Activated CD4-positive, alpha-beta memory T cell treated with anti-CD3 and anti-CD28 coated beads, Interleukin-2, amount 10 ng/mL, durations not matched to agents 7 days and 5 days (primary cell): ENCODE data around the gene PNLIPRP1. TPM values are rescaled to one million over a fixed set of nuclear protein-coding genes. Genes with fewer than 3 reads are reported as not detected.

Experiments
- CTCF ChIA-PET: fragments of 350-600 bp; sonication (Branson Sonifier 250); formaldehyde crosslinking; loops from one replicate; lab custom pipeline; 2021; ENCODE audit warnings: antibody characterized with exemption, inconsistent platforms; lab: Charles Lee
- POLR2A ChIA-PET: fragments of 350-600 bp; sonication (Branson Sonifier 250); formaldehyde crosslinking; loops from one replicate; lab custom pipeline; 2021; ENCODE audit warnings: antibody characterized with exemption; lab: Charles Lee
- DNase-seq: peaks from one replicate; pipeline ENCODE4 v3.0.0-alpha.2; 2020
- H3K27ac Mint-ChIP-seq: one replicate; pipeline ENCODE4 v1.8.0; 2021; ENCODE audit warnings: mild to moderate bottlenecking, mixed read lengths
- H3K27me3 Mint-ChIP-seq: one replicate; pipeline ENCODE4 v1.8.0; 2021; ENCODE audit warnings: mixed read lengths
- H3K36me3 Mint-ChIP-seq: one replicate; pipeline ENCODE4 v1.8.0; 2021; ENCODE audit warnings: low read depth, mixed read lengths
- H3K4me1 Mint-ChIP-seq: one replicate; pipeline ENCODE4 v1.8.0; 2021; ENCODE audit warnings: mixed read lengths
- H3K4me3 Mint-ChIP-seq: one replicate; pipeline ENCODE4 v1.8.0; 2021; ENCODE audit warnings: mild to moderate bottlenecking, mixed read lengths
- H3K9me3 Mint-ChIP-seq: one replicate; pipeline ENCODE4 v1.8.0; 2021; ENCODE audit warnings: mixed read lengths
- total RNA-seq, 2 experiments: library from RNA; stranded (reverse); gene quantifications; one replicate each; pipeline ENCODE4 v1.2.3, GENCODE V29; 2021

The PNLIPRP1 gene
- total RNA-seq, 2 experiments from 2014 or later: not detected

- no peak overlapping the region for H3K4me3 Mint-ChIP-seq
- H3K4me1 Mint-ChIP-seq: no peaks in the 10 kb centered on the region
- DNase-seq: no peak
- H3K9me3 Mint-ChIP-seq: no peaks in the 10 kb centered on the region
- no peaks in the 10 kb centered on the region for H3K36me3 Mint-ChIP-seq
- no peak overlapping the region for H3K27ac Mint-ChIP-seq
- POLR2A ChIA-PET: no interaction called here
- no peaks in the 10 kb centered on the region for H3K27me3 Mint-ChIP-seq
- CTCF ChIA-PET: no interaction called here
Measured at GRCh38 chr10:116587878-116588591, 2.7 kb upstream of the PNLIPRP1 start.

DNA sequence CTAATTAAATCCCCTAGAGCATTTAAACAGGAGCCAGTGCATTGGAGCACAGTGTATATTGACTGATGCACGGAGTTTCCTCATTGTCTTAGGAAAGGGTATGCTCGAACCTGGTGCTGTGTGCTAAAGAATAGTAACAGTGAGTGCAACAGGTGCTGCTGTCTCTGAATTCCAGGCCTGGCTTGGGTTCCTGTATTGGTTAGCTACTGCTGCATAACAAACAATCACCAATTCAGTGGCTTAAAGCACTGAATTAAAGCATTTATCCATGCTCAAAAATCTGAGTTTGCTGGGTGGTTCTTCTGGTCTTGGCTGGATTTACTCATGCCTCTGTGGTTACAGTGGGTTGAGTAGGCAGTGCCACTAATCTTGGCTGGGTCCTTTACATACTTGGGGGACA lies 1.8 kb upstream of the PNLIPRP1 start:
- H3K27ac Mint-ChIP-seq: no peak overlapping the region
- no peaks in the 10 kb centered on the region for H3K36me3 Mint-ChIP-seq
- no peaks in the 10 kb centered on the region for H3K27me3 Mint-ChIP-seq
- ChIA-PET CTCF (no interaction called here), POLR2A (no interaction called here)
- H3K9me3 Mint-ChIP-seq: no peaks in the 10 kb centered on the region
- no peak for DNase-seq
- H3K4me3 Mint-ChIP-seq: no peak overlapping the region
- H3K4me1 Mint-ChIP-seq: no peaks in the 10 kb centered on the region

- Mint-ChIP-seq H3K36me3 (no peaks in the 10 kb centered on the region), H3K4me1 (no peaks in the 10 kb centered on the region), H3K27ac (no peak overlapping the region), H3K27me3 (no peaks in the 10 kb centered on the region), H3K4me3 (no peak overlapping the region), H3K9me3 (no peaks in the 10 kb centered on the region)
- ChIA-PET POLR2A (no interaction called here), CTCF (no interaction called here)
- DNase-seq: no peak
Measured at GRCh38 chr10:116589926-116590325, 833 bp upstream of the PNLIPRP1 start.

GRCh38 chr10:116593139-116593740 lies 2.5 kb downstream of the PNLIPRP1 start:
- Mint-ChIP-seq H3K9me3 (no peaks in the 10 kb centered on the region), H3K27me3 (no peaks in the 10 kb centered on the region), H3K4me1 (no peaks in the 10 kb centered on the region), H3K27ac (no peak overlapping the region), H3K36me3 (no peaks in the 10 kb centered on the region), H3K4me3 (no peak overlapping the region)
- CTCF ChIA-PET: no interaction called here
- no peak for DNase-seq
- POLR2A ChIA-PET: no interaction called here

GRCh38 chr10:116594525-116595035 lies 3.8 kb downstream of the PNLIPRP1 start:
- H3K36me3 Mint-ChIP-seq: no peaks in the 10 kb centered on the region
- POLR2A ChIA-PET: no interaction called here
- CTCF ChIA-PET: no interaction called here

GRCh38 chr10:116596062-116596461 lies 5.3 kb downstream of the PNLIPRP1 start:
- H3K4me3 Mint-ChIP-seq: no peak overlapping the region
- DNase-seq: no peak
- POLR2A ChIA-PET: interaction anchor here (1.3 kb wide), 1 partner anchor 12 kb away, joined by 3 read pairs; no protein-coding TSS in a partner anchor
- no peaks in the 10 kb centered on the region for H3K4me1 Mint-ChIP-seq
- CTCF ChIA-PET: no interaction called here
- no peaks in the 10 kb centered on the region for H3K9me3 Mint-ChIP-seq
- H3K27ac Mint-ChIP-seq: no peak overlapping the region
- no peaks in the 10 kb centered on the region for H3K36me3 Mint-ChIP-seq
- H3K27me3 Mint-ChIP-seq: no peaks in the 10 kb centered on the region

More at GRCh38 chr10:116594525-116595035, 3.8 kb downstream of the PNLIPRP1 start:
- Mint-ChIP-seq H3K4me1 (no peaks in the 10 kb centered on the region), H3K4me3 (no peak overlapping the region), H3K9me3 (no peaks in the 10 kb centered on the region), H3K27ac (no peak overlapping the region), H3K27me3 (no peaks in the 10 kb centered on the region)
- no peak for DNase-seq

DNA sequence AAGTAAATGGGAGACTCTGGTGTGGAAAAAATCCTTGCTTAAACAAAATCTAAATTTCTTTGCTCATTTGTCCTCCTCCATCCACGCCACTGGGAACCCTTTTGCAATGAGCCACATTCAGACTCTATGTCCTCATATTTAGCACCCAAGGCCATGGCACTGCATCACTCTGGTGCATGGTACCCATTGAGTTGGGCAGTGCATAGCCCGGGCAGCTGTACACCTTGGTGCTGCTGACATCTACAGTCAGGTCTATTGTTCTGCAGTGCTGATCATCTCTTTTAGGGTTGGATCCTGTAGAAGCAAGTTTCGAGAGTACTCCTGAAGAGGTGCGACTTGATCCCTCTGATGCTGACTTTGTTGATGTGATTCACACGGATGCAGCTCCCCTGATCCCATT lies 6.8 kb downstream of the PNLIPRP1 start:
- H3K4me3 Mint-ChIP-seq: no peak overlapping the region
- no peaks in the 10 kb centered on the region for H3K9me3 Mint-ChIP-seq
- ChIA-PET CTCF (no interaction called here), POLR2A (no interaction called here)
- H3K36me3 Mint-ChIP-seq: no peaks in the 10 kb centered on the region
- no peak for DNase-seq
- no peak overlapping the region for H3K27ac Mint-ChIP-seq
- H3K4me1 Mint-ChIP-seq: no peaks in the 10 kb centered on the region
- no peaks in the 10 kb centered on the region for H3K27me3 Mint-ChIP-seq

GRCh38 chr10:116598329-116598728 lies 7.6 kb downstream of the PNLIPRP1 start:
- ChIA-PET CTCF (no interaction called here), POLR2A (no interaction called here)
- Mint-ChIP-seq H3K4me1 (no peaks in the 10 kb centered on the region), H3K9me3 (no peaks in the 10 kb centered on the region), H3K36me3 (no peaks in the 10 kb centered on the region), H3K4me3 (no peak overlapping the region), H3K27ac (no peak overlapping the region), H3K27me3 (no peaks in the 10 kb centered on the region)
- DNase-seq: no peak

- ChIA-PET POLR2A (no interaction called here), CTCF (interaction anchor here (0.5 kb wide), 1 partner anchor 79 kb away, joined by 3 read pairs; no protein-coding TSS in a partner anchor)
- no peaks in the 10 kb centered on the region for H3K36me3 Mint-ChIP-seq
- H3K9me3 Mint-ChIP-seq: no peaks in the 10 kb centered on the region
- DNase-seq: no peak
- H3K4me3 Mint-ChIP-seq: no peak overlapping the region
- H3K27ac Mint-ChIP-seq: no peak overlapping the region
- no peaks in the 10 kb centered on the region for H3K4me1 Mint-ChIP-seq
- no peaks in the 10 kb centered on the region for H3K27me3 Mint-ChIP-seq
Measured at GRCh38 chr10:116599991-116600390, 9.2 kb downstream of the PNLIPRP1 start.

GRCh38 chr10:116602648-116603400 lies 12.1 kb downstream of the PNLIPRP1 start:
- Mint-ChIP-seq H3K27me3 (no peaks in the 10 kb centered on the region), H3K4me1 (no peaks in the 10 kb centered on the region), H3K9me3 (no peaks in the 10 kb centered on the region), H3K27ac (no peak overlapping the region), H3K36me3 (no peaks in the 10 kb centered on the region), H3K4me3 (no peak overlapping the region)
- CTCF ChIA-PET: no interaction called here
- no peak for DNase-seq
- POLR2A ChIA-PET: no interaction called here

GRCh38 chr10:116606061-116606483 lies 15.3 kb downstream of the PNLIPRP1 start:
- Mint-ChIP-seq H3K4me3 (no peak overlapping the region), H3K9me3 (no peaks in the 10 kb centered on the region), H3K27ac (no peak overlapping the region)

GRCh38 chr10:116607336-116607735 lies 16.6 kb downstream of the PNLIPRP1 start:
- Mint-ChIP-seq H3K4me1 (no peaks in the 10 kb centered on the region), H3K36me3 (no peaks in the 10 kb centered on the region), H3K9me3 (no peaks in the 10 kb centered on the region), H3K27me3 (no peaks in the 10 kb centered on the region), H3K4me3 (no peak overlapping the region), H3K27ac (no peak overlapping the region)
- CTCF ChIA-PET: no interaction called here
- POLR2A ChIA-PET: interaction anchor here (1.2 kb wide), 1 partner anchor 11 kb away, joined by 3 read pairs; no protein-coding TSS in a partner anchor
- no peak for DNase-seq

More at GRCh38 chr10:116606061-116606483, 15.3 kb downstream of the PNLIPRP1 start:
- Mint-ChIP-seq H3K27me3 (no peaks in the 10 kb centered on the region), H3K36me3 (no peaks in the 10 kb centered on the region), H3K4me1 (no peaks in the 10 kb centered on the region)
- DNase-seq: no peak
- POLR2A ChIA-PET: no interaction called here
- CTCF ChIA-PET: no interaction called here
